ENCODE results near the gene PCNX2.
"Not testable (repeated sequence)": the region's sequence is repeated elsewhere in the genome, so short reads cannot be mapped to it uniquely, and the experiment has no call there.

PCNX2 gene

DNA sequence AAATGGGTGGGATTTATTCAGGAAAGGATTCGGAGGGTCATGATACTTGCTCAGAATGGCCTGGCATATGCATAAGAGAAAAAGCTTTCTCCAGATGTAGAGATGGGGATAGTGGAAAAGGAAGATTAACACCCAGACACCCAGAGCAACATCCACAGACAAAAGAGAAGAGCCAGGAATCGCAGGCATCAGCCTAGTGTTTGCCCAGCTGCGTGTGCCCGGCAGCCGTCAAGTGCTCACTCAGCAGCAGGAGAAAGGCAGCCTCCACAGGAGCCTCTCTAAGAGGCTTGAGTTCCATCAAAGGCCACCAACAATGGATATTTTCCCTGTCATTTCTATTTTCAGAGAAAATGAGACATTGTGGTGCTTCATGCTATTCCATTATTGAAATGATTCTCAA is 290.4 kb downstream of the PCNX2 start:
- DNase-seq, result peak; percentile 81

DNA sequence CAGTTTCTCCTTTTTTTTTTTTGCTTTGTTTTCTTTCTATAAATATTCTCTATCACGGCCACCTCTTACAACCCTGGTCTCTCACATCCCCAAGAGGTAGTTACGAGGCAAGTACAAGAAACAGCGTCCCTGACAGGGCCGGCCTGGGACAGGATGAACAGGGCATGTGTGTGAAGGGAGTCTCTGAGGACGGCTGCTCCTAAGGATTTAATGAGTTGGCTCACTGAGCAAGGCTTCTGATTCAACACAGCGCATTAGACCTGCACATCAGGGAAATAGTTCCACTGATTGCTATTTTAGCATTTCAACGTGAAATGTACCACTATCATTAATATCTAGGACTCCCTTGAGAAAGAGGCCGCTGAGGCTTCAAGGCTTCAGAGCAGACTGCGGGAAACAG is 291.1 kb downstream of the PCNX2 start:
- DNase-seq, result no peak

DNA sequence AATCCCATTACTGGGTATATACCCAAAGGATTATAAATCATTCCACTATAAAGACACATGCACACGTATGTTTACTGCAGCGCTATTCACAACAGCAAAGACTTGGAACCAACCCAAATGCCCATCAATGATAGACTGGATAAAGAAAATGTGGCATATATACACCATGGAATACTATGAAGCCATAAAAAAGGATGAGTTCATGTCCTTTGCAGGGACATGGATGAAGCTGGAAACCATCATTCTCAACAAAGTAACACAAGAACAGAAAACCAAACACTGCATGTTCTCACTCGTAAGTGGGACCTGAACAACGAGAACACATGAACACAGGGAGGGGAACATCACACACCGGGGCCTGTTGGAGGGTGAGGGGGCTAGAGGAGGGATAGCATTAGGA is 291.9 kb downstream of the PCNX2 start:
- not testable (repeated sequence) for DNase-seq

DNA sequence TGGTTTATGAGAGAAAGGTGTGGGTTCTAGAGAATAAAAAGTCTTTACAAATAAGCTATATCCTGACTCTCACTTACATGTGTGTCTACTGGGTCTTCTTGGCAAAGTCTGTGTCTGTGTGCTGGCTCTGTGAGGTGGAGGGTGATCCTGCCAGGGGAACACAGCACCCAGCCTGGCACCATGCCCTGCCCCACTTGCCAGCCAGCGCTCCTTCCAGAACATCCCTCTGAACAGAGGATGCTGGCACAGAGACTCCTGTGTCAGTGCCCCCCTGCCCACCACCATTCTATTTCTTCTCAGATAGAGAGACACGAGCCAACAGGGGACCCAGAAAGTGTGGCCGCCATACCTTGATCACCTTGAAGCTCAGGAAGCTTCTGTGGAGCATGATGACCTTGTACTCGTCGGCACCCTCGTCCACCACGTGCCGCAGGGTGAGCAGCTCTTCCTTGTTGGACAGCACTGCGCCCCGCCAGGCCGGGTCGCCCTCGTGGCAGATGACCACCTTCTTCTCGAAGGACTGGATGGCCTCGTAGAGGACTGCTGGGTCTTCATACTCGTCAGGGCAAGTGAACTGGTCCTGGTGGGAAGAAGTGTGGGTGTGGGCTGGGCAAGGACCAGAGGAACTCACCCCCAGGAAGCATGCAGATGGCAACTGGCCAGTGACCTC is 295.4 kb downstream of the PCNX2 start:
- DNase-seq, result no peak

DNA sequence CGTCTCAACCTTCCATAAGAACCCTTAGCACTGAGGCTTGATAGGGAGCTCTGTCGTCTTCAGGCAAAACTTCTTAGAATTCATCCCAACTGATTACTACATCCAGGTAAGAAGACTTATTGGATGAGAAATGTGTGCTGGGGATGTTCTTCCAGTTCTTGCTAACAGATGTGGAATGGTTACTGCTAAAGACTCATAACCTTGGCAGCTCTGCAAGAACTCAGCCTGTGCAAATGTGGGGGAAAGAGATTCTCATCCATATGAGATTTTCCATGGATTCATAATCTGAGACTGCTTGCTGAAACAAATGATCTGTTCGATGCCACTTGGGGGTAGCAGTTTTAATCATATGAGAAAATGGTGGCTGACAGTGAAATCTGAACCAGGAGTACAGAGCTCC is 296.9 kb downstream of the PCNX2 start:
- no peak for DNase-seq

DNA sequence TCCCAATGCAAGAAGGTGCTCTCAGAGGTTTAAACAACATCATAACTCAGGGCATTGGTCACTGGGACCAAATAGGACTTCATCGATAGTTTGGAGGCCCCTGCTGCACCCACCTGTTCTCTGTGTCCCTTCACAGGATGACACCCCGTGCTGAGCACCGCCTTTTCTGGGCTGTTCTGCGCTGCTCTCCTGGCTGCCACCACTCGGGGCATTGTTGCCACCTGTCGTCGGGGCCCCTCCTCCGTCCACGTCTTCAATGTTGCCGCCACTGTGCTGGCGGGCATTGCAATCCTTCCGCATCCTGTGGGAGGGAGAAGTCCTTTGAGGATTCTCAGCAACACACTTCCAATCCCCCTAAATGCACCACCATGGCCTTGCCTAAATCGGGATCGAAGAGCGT is 297.4 kb downstream of the PCNX2 start:
- no peak for DNase-seq

DNA sequence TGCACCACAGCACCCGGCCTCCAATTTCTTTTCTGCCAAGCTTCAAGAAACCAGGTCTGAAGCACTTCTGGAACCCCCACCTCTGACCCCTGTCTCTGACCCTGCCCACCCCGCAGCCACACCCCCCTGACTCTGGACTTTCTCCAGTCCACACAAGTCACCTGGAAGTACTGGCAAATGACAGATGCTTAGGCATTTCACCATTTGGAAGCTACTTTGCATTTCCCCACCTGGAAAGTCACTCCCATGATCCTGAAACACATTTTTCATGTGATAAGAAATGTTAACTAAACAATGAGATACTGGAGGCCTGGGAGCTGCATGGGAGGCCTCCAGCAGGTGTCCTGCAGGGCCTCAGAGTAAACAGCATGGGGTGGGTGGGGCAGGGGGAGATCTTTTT is 299.4 kb downstream of the PCNX2 start:
- no peak for DNase-seq

DNA sequence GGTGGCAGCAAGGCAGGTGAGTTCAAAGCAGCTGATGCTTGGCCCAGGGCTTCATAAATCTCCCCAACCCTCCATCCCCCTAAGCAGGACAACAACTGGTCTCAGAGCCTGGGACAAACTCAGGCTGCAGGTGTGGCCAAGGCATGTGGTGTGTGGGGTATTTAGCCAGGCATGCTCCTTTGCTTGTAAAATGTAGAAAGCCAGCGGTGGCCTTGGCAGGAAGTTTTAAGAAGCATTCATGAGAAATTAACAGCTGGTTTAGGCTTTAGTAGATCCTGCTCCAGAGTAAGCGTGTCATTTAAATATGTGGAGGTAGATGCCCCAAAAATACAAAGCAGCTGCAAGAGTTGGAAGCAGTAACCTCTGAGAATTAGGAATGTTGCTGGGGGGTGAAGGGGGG is 300.3 kb downstream of the PCNX2 start:
- DNase-seq, result no peak

DNA sequence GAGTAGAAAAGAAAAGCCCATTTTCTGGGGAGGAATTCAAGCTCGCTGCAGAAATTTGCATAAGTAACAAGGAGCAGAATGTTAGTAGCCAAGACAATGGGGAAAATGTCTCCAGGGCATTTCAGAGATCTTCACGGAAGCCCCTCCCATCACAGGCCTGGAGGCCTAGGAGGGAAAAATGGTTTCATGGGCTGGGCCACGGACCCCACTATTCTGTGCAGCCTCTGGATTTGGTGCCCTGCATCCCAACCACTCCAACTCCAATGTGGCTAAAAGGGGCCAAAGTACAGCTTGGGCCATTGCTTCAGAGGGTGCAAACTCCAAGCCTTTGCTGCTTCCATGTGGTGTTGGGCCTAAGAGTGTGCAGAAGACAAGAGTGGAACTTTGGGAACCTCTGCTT is 302.0 kb downstream of the PCNX2 start:
- no peak for DNase-seq

DNA sequence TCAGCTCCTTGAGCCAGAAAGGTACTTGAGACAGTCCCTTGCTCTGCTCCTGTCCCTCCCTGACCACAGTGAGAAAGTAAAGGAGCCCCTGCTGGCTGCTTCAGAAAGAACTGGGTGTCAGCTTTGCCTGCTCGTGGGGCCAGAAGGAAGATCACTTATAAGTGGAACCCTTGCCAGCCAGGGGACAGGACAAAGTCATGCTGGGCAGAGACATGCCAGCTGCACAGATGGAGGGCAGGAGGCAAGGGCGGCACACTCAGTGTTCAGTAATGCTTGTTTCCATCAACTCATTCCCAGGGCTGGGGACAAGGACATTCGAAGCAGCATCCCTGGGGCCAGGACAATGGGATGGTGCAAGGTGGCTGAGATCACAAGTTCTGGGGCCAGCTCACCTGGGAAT is 303.3 kb downstream of the PCNX2 start:
- DNase-seq, result no peak

DNA sequence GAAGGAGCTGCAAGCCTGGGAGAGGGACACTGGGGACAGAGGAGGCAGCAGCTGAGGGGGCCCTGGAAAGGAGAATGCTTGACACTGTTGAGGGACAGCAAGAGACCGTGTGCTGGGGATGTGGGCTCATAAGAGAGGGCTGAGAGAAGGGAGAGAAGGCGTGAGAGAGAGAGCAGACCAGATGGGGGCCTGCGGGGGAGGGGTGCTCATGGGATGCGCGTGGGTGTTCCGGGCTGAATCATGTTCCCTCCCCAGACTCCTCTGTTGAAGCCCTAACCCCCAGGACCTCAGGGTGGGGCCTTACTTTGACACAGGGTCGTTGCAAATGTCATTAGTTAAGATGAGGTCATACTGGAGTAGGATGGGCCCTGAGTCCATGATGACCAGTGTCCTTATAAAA is 304.3 kb downstream of the PCNX2 start:
- no peak for DNase-seq

DNA sequence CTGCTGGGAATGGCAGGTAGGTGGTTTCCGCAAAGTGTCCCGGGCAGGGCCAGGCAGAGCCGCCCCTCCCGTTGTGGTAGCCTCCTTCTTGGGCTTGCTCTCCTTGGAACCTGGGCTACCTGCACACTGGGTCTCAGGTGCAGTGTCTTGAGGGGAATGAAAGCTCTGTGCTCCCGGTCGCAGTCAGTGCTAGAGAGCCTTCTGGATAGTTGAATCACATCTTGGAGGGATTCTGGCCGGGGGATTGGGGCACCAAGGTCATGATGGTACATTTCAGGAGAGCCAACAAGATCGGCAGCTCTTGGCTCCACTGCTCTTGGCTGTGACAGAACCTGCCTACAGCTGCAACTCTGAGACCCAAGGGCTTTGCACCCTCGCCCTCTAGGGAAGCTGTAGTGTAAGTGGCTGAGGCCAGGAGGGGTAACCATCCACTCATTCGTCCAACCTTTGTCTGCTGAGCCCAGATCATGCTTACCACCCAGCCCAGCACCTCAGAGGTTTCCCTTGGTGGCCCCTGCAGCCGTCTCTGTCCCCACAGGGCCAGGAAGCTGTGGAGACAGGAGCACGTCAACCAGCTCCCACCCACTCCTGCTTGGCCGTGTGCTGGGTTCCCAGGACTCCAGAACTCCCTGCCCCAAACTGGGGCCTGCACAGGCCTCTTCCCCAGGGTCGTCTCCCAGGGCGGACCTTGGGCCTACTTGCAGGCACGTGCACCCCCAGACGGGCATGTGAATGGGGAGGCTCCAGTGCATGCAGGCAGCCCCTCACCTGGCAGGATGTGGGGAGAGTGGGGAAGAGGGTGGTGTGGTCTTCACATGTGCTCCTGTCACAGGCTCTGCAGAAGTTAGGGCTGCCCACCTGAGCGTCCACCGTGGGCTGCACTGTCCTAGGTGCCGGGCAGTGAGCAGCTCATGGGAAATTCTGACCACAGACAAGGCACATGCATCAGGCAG is 305.1 kb downstream of the PCNX2 start:
- DNase-seq, result no peak

DNA sequence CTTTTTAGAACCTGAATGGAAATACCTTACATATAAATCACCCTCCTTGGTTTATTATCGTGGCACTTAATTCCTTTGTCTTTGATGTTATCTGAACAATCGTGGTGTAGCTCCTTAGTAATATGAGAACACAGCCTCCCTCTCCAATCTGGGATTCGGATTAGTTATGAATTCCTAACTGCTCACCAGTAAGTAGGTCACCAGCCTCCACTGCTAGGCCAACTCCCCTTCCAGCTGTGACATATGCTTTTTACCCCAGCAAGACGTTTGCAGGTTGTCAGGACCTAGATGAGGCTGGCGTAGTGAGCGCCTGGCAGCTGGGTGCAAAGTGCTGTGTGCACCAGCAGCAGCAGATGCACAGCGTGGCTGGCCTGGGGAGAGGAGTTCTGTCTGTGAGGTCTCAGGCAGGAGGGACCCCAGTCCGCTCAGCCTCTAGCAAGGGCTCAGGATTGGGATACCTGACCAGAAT is 306.9 kb downstream of the PCNX2 start:
- DNase-seq, result peak; percentile 27

DNA sequence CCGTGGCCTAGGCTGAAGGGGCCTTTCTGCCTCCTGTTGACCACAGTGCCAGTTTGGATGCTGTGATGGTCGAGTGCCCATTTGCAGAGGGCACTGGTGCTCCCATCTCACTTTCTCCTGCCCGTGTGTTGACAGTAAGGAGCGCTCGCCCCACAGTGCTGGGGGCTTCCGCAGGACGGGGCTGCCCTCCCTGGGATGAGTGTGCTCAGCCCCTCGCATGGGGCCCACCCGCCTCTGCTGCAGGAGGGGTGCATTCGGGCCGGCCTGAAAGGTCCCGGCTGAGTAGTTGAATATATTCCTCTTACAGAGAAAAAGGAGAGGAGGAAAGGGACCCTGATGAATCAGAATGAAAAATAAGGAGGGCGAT is 307.8 kb downstream of the PCNX2 start:
- DNase-seq, result no peak

DNA sequence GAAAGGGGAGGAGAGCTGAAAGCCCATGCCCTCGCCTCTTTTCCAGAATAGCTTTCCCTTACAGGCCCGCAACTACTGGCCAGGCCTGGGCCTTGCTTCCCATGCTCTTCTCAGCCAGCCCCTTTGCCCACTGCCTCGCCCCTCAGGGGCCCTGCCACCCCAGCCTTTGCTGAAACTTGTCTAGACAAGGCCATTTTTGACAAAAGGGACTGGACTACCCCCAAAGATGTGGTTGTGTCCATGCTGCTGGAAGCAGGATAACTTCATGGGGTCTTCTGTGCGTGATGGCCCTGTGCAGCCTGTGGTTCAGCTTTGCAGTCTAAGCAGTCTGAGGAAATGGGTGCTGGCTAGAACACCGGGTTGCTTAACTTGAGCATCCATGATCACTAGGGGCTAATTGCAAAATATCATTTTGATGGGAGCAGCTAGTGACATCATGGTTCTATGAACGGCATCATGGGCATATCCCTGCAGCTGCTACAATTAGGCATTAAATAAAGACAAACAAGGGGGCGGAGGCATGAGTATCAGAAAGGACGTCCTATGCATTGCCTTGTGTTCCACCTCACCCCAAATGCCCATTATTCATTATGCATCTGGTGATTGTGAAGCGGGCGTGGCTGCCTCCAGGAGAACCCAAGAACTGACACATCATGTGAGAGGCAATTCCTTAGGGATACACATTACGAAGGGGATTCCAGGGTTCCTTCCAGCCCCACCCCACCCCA is 308.3 kb downstream of the PCNX2 start:
- no peak for DNase-seq

DNA sequence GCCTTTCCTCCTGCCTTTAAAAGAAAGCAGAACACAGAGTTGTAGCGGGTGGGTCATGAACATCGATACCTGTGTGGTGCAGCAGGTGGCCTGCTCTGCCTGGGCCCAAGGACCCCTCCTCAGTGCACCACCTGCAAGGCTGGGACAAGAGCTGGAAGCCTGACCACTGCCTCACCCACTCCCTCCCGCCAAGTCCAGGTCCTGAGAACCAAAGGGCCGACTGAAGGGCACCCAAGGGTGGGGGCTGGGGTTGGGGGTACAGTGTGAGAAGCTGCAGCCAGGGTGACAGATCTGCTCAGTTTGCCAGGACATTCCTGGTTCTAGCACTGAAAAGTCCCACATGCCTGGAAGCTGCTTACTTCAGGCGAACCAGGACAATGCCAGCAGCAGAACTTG is 309.0 kb downstream of the PCNX2 start:
- no peak for DNase-seq

DNA sequence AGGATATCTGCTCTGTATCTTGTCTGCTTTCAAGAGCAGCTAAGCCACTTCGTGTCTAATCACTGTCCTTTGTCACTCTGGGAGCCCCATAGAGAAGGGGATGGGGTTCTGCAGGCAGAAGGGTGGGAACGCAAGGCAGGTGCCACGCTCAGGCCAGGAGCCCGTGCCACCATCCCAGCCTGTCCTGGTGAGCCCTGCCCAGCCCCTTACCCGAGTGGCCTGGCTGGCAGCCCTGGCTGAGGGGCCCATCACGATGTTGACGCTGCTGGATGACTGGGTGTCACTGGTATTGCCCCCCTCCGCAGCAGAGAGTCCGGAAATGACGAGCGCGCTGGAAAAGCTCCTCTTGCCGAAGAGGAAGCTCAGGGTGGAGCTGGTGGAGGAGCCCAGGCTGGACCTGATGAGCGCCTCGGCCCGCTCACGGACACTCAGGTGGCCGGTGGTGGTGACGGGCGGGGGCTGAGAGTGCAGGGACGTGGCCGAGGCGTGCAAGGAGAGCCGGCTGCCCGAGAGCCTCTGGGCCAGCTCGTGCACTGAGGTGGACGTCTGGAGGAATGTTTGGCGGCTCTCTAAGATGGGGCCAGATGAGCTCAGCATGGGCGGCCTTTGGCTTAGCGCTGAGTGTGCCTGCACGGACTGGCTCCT is 309.5 kb downstream of the PCNX2 start:
- no peak for DNase-seq

DNA sequence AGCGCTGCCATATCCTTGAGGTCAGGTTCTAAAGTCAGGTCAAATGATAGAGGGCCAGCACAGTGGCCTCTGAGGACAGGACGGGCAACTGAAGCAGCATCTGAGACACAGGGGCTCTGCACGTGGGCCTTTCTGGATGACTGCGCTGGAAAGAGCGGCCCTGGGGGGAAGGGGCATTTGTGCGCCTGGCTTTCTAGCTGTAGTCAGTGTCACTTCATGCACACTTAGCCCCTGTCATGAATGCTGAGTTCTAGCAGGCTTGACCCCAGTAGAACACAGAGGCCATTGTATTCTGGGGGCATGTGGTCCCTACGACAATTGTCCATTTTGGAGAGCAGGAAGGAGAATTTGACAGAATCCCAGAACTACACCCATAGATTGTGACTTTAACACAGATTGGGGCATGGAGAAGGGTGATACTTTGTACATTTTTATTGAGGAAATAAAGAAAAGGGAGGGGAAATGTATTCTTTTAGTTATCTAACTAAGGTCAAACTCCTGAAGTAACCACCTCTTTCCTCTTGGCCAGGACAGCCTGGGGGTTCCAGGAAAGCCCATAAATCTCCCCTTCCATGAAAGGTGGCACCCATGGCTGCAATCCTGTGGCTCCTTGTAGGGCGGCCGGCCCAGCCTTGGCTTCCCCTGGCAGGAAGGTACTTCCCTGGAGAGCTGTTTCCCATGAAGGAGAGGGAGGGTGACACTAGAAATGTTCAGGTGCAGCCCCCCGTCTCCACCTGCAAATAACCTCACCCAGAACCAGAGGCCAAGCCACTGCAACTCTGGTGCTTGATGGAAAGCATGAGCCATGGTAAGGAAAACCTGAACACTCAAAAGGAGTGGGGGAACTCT is 310.7 kb downstream of the PCNX2 start:
- no peak for DNase-seq

DNA sequence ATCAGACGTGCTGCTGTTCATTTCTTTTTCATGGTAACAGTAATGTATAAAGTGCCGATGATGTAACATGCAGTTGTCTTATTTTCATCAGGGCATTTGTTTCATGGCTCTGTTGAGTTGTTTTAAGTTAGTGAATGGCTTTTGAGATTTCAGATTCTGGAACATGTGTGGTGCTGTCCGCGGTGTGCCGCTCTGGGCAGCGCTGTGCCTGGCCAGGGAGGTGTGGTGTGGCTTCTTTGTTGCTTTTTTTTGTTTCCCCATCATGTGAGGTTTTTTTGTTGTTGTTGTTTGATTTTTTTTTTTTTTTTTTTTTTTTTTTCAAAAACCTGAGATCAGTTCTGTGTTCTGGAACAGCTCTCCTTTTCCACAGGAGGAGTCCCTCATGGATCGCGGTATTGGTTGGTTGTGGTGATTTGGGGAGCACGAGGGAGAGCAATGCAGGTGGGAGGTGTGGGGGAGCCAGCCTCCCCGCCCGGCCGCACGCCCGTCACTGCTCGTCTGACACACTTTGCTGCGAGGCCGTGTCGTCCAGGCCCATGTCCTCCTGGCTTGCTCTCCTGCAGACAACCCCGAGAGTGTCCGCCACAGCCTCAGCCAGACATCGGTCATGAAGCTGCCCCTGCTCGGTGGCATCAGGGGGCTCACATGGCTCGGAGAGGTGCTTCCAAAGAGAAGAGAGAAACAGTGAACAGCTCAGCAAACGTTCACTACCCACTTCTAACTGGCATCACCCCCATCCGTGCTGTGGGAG is 311.5 kb downstream of the PCNX2 start:
- DNase-seq, result no peak

DNA sequence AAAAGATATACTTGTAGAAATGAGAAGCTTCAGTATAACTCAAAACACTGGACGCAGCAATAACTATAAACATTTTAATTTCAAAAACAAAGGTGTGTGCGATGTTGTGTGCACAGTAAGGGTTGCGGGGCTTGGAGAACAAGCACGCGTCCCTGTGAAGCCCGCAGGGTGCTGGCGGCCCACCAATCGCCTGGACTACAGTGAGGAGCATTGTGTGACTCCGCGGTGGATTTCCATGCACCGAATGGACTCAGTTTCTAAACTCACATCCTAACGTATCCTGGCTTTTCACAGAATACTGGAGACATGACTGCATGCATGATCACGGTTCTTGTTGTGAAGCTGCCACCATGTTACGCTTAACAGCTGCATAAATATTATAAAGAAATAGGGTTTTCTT is 312.1 kb downstream of the PCNX2 start:
- DNase-seq, result no peak

DNA sequence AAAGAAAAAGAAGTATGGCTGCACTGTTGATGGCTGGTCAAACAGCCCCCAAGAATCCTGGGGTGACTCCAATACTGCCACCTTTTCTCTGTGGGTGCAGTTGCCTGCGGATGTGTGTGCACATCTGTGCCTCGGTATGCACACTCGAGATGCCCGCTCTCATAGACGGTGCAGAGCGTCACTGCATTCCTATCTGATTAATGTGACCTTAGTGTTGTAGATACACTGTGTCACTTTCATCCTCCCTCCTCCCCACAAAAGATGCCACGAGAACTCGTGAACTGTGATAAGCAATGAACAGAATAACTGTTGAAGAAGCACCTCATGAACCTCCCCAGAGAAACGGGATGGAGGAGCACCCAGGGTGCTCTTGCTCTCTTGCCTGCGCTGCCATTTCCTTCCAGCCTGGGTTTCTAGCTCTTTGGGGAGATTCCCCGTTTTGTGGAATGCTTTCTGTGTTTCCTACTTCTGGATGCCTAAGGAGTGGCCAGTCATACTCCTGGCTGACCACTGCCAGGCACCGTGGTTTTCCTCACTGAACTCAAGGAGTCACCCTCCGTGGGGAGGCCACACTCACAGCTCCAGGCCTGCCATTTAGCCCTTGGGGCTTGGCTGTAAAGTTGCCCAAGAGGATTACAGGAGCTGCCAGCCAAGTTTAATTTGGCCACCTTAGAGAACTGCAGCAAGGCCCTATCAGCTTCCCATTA is 313.1 kb downstream of the PCNX2 start:
- no peak for DNase-seq

All from NCI-H510A (cell line).